Activated T-cell treated with anti-CD3 and anti-CD28 coated beads for 24 hours (primary cell): ENCODE measurements around the gene ALDH1B1.
"Not testable (repeated sequence)": the region's sequence is repeated elsewhere in the genome, so short reads cannot be mapped to it uniquely, and the experiment has no call there.

Experiments
- DNase-seq: peaks from one replicate; pipeline ENCODE4 v3.0.0-alpha.2; 2020; ENCODE audit warnings: low read depth

ALDH1B1 gene

DNA sequence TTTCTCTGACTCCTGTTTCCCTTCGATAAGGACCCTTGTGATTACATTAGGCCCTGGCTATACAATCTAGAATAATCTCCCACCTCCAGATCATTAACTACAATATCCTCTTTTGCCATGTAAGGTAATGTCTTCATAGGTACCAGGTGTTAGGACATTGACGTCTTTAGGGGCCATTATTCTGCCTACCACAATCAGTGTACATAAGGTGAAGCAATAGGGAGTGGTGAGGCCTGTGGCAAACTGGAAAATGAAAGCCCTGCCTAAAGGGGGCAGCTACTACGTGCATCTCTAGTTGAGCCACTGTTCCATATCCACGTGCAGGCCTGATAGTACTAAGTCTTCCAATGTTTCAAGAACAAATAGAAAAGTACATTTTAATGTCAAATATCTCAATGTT is 4.8 kb upstream of the ALDH1B1 start:
- DNase-seq = no peak

DNA sequence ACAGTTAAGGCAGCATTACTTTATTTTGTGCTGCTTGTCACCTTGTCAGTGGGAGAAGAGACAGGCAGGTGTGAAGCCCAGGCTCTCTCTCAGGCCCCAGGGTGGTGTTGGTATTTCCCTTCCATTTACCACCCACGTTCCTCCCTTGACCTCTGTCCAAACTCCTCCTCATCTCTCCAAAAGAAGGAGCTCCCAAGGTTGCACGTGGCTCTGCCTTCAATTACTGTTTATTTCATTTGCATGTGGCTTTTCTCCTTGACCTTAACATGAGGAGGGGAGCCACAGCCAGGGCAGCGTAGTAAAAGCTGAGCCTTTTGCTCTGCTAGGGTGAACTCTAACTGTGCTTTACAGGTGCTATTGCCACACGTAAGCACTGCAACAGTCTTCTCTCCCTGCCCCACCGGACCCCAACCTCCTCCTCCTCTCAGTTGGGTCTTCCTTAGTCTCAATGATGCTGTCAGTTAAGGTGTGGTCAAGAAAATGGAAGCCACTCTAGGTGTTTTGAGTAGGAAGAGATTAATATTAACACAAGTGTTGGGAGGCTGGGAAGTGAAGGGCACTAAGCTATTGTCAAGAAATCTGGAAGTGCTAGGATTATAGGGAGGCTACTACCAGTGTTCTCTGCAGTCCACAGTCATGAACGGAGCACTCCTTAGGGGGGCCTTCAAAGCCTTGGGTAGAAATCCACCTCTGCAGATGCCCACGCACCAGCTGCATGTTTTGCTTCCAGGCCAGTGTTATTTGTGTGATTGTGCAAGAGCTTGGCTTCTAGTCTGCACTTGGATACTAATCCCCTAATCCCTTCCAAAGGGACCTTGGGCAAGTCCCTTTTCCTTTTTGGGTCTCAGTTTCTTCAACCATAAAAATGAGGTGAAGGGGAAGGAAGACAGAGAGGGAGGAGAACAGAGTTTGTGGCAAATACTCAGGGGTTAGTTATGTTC is 3.9 kb upstream of the ALDH1B1 start:
- no peak for DNase-seq

DNA sequence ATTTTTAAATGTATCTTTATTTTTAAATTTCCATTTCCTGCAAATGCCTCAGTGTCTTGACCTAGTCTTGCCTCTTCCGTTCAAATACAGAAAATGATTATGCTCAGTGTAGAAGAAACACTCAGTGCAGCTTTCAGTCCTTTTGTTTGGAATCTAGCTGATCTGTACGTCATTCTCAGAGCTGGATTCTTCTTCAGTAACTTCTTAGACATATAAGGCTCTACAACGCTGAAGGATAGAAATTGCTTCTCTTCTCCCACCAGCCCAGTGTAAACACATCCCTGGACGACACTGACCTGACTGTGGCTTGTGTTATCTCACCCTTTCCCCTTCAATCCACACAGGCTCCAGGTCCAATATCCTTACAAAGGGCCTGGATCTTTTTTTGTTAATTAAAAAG is 3.2 kb upstream of the ALDH1B1 start:
- DNase-seq = no peak

DNA sequence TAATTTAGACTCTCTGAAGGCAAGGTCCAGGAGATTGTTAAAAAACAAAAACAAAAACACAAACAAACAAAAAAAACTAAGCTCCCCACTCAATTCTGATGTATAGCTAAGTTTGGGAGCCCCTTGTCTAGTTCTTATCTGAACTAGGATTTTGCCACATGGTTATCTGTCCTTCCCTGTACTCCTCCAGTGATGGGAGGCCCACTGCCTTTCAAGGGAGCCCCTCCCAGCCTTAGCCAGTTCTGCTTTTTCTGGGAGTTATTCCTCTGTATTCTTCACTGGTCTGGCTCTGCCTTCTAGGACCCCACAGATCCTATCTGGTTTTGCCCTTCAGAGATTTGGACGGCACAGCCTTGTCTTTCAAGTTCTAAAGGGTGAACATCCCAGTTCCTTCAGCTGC is 2.1 kb upstream of the ALDH1B1 start:
- no peak for DNase-seq

DNA sequence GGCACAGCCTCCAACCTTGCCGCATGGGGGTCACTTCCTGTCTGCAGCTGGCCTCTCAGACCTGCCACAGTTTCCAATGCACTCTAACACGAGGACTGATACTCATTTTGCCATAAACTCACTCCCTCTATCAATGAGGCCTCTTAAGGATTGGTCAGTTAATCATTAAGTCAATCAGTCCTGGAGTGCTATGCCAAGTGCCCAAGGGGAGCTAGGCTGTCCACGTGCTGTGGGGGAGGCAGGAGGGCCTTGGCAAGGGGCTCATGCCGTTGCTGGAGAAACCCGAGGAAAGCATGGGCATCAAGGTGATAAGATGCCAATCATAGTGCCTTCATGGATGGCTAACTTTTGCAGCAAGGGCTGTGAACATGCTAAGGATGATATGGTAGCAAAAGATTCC is 1.7 kb upstream of the ALDH1B1 start:
- DNase-seq = no peak

DNA sequence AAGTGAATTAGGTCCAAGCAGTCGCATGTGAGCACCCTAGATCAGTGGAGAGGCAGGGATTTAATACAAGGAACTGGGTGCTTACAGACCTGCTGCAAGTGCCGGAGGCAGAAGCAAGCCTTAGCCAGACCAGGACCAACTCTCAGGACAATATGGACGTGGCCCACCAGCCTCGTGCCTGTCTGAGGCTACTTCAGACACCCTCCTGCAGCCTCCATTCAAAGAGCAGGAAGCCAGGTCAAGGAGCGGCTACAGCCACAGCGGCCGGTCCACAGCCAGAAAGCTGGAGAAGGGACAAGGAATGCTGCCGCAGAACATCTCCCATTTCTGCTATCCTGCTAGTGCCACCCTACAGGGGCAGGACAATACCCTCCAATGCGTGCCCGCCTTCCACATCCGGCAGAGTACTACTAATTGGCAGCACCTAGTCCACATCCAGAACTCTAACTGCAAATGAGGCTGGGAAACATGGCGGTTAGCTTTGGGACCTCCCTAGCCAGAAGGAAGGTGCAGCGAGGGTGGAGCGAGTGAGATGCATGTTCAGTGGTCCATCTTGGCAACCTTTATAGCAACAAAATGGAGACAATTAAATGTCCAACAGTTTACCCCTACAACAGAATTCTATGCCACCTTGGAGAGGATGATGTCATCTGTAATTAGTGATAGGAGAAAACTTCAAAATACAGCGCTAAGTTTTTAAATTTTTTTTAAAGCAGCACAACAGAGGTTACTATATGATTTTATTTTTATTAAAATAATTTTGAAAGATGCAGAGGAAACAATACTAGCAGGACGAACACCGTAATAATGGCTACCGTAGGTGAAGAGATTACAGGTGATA is 1.0 kb upstream of the ALDH1B1 start:
- no peak for DNase-seq

DNA sequence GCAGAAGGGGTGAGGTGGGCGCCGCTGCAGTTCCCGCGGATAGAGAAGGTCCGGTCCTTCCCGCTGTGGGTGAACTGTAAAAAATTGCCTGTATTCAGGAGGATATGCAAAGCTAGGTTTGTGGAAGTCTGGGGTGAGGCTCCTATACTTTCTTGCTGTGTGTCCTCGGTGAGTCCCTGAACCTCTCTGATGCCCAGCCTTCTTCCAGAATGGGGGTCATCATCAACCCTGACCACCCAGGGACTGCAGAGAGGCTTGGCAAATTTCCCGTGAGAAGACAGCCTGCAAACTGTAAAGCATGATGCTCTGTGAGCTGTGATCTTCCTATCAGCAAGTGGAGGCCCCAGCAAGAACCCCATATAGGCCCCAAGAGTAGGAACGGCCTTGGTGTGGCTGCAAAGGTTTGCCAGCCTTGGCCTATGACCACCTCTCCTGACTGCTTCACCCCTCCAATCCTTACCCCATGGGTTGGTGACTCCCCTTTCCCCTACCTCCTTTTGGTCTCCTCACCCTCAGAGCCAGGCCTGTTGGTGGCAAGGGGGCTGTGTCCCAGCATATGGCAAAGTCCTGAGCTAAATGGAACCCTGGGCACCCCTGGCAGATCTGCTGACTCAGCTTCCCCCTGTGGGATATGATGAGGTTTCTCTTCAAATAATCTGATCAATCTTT is 760 bp downstream of the ALDH1B1 start:
- DNase-seq = no peak

DNA sequence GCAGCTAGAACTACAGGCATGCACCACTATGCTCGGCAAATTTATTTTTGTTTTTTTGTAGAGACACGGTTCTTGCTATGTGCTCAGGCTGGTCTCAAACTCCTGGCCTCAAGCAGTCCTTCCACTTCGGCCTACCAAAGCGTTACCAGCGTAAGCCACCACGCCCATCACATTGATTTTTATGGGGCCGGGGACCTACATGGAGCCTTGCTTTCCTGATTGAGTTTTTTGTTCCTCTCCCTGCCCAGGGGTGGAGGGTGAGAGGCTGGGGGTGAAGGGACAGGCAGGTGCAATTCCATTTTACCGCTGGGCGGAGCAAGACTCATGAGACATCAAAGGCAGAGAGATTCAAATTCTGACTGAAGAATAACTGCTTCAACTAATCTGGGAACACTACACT is 1.9 kb downstream of the ALDH1B1 start:
- no peak for DNase-seq

DNA sequence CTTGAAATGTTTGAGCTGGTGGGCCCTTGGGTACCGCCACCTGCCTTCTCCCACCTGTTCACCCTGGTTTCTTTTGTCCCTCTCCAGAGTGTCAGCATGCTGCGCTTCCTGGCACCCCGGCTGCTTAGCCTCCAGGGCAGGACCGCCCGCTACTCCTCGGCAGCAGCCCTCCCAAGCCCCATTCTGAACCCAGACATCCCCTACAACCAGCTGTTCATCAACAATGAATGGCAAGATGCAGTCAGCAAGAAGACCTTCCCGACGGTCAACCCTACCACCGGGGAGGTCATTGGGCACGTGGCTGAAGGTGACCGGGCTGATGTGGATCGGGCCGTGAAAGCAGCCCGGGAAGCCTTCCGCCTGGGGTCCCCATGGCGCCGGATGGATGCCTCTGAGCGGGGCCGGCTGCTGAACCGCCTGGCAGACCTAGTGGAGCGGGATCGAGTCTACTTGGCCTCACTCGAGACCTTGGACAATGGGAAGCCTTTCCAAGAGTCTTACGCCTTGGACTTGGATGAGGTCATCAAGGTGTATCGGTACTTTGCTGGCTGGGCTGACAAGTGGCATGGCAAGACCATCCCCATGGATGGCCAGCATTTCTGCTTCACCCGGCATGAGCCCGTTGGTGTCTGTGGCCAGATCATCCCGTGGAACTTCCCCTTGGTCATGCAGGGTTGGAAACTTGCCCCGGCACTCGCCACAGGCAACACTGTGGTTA is 3.3 kb downstream of the ALDH1B1 start:
- no peak for DNase-seq

DNA sequence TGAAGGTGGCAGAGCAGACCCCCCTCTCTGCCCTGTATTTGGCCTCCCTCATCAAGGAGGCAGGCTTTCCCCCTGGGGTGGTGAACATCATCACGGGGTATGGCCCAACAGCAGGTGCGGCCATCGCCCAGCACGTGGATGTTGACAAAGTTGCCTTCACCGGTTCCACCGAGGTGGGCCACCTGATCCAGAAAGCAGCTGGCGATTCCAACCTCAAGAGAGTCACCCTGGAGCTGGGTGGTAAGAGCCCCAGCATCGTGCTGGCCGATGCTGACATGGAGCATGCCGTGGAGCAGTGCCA is 3.8 kb downstream of the ALDH1B1 start:
- no peak for DNase-seq

DNA sequence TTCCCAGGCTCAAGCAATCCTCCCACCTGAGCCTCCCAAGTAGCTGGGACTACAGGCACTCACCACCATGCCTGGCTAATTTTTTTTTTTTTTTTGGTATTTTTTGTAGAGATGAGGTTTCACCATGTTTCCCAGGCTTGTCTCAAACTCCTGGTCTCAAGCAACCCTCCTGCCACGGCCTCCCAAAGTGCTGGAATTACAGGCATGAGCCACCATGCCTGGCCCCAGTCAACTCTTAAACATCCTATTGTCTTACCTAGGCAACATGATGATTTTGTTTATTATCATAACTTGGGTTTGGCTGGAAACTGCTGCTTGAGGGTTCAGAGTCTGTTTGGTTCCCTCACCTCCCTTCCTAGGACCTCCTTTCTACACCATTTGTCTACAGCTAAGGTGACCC is 6.7 kb downstream of the ALDH1B1 start:
- not testable (repeated sequence) for DNase-seq

DNA sequence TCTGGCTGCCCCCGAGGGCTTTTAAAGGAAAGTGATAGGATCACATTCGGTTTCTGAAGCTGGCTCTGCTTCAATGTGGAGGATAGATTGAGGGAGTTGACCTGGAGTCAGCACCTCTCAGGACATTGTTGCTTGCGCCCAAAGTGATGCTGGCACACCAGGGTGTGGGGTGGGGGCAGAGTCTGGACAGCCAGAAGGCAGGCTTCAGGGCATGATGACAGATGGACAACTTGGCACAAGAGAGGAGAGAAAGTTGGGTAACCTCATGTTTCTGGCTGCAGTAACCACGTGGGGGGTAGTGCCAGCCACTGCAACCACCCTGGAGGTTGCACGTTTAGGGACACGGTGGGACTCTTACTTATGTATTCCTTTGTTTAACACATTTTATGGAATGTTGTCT is 9.5 kb downstream of the ALDH1B1 start:
- DNase-seq = no peak

DNA sequence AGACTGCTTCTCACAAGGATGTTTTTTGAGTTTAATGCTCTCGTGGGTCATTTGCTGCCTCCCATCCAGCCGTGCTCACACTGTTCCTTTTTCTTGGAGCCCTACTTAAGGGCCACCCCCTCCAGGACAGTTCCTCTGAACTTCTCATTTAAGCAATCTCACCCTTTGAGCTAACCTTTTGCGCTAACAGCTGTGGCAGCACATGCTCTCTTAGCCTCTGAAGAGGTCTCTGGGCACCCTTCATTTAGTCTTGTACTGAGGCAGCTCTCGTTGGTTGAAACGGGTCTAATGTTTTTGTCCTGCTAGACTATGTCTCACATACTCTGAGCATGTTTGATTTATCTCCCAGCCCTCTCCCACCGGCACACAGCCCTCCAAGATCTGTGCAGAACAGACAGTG is 11.8 kb downstream of the ALDH1B1 start:
- DNase-seq = no peak

DNA sequence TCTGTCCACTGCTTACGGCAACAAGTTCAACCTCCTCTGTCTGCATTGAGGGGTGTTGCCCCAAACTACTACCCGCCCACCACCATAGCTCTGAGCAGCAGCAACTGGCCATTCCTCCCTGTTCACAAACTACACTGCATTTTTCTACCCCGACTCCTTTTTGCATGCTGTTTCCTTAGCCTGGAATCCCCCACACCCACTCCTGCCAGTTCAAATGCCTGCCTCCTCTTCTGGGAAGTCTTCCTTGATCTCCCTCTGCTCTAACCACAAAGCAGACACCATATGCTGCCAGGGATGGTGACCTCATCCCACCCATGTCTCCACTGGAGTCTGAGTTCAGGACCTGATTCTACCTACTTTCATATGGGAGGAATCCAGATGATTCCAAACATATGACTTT is 13.3 kb downstream of the ALDH1B1 start:
- DNase-seq = no peak

DNA sequence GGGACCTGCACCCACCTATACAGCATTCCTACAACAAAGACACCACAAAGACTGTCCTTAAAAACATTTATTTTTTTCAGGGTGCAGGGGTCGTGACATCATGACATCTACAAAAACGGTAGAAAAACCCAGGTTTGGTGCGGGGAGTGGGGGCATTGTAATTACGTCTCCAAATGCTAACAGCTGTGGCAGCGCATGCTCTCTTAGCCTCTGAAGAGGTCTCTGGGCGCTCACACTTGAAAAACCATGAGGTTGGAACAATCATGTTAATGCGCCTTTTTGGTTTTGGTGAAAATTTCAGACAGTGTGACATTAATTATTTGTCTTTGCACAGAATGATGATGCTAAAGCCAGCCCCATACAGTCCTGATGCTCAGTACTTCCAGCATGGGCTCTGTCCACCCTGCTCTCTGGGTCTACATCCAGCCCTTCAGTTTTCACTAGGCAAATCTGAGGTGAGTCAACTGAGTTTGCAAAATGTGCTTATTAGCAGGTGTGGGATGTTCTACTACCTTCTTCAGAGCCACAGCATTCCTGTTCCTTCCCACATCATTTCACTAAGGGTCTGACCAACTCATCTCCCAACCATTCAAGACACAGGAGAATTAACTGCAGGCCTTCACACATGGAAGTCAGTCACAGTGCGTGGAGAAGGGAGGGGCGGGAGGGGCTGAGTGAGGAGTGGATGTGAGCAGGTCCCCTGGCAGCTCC is 14.1 kb downstream of the ALDH1B1 start:
- DNase-seq = no peak

DNA sequence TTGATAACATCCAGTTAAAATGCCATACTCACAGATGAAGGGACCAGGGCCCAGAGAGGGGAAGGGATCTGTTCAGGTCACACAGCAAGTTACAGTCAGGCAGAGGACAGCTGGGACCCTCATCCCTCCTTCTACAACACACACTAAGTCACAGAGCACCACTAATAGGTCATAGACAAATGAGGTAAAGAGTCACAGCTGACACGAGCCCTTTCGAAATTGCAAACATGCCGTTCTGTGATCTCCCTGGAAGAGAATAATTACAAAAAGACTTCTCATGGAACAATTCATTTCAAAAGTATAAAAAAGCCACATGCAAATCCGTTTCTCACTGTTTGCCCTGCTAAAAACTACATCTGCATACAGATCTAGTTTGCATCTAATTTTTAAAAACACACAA is 16.2 kb downstream of the ALDH1B1 start:
- DNase-seq = no peak

DNA sequence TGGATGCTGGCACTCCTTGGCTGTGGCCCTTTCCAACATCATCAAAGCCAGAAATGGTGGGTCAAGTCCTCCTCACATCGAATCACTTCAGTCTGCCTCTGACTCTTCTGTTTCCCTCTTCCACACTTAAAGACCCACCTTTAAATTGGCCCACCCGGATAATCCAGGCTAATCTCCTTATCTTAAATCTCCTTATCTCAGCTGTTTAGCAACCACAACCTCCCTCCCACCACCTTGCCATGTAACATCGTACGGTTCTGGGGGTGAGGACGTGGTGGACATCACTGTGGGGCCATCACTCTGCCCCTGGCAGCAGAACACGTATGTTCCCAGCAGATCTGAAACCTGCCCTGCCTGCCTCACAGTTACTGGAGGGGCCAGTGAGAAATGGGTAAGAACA is 20.2 kb downstream of the ALDH1B1 start:
- DNase-seq = no peak

DNA sequence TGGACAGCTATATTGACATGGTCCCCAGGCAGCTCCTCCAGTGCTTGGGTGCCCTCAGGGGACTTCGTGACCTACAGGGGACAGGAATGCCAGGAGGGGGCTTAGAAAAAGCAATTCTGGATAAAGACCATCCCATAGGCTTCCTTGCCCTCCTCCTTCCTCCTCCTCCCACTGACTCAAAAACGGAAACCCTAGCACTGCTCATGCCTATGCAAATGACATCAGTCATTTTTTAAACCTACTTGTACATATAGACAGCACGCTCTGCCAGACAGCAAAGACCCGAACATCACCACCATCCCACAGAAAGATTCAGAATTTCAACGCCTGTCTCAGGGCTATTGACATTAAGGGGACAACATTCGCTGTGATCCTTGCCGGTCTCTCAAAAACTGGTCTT is 20.8 kb downstream of the ALDH1B1 start:
- no peak for DNase-seq

DNA sequence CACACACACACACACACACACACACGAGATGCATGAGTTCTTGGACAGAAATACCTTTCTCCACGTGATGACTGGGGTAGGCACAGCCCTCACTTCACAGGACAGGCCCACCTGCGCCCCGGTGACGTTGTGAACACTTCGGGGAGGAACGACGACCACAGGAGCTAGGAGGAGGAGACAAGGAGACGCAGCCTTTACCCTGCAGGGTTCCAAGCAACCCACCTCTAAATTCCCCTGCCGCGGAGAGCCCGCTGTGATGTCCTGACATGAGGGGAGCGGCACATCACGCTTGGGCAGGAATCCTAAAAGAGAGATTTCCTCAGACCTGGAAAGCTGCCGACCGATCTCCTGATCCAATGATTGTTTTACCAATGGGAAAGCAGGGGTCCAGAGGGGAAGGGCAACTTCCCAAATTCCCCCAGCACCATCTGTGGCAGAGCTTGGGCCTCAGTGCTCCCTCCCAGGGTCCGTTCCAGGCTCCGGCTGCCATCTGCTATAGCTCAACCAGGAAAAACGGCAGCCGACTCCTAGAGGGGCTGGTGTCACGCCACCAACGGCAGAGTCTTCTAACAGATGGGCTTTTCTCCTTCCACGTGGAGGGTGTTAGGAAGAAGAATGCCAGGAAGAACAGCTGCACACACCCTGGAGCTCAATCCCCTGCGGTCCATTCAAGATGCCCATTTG is 21.7 kb downstream of the ALDH1B1 start:
- no peak for DNase-seq

DNA sequence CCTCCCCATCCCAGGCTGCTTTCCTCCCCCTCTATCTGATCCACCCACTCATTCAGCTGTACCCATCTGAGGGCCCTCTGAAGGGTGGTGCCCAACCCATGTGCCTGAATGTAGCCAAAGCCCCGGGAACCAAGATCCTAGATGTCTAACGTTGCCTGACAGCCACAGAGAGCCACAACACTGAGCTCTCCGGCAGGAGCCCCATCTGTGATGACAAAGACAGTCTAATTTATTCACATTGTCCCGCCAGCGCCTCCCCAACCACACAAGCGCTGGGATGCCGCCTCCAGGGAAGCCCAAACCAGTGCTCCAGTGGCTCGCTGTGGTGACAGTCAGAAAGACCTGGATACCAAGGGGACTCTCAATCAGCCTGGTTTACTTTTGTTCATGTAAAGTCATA is 23.4 kb downstream of the ALDH1B1 start:
- no peak for DNase-seq

DNA sequence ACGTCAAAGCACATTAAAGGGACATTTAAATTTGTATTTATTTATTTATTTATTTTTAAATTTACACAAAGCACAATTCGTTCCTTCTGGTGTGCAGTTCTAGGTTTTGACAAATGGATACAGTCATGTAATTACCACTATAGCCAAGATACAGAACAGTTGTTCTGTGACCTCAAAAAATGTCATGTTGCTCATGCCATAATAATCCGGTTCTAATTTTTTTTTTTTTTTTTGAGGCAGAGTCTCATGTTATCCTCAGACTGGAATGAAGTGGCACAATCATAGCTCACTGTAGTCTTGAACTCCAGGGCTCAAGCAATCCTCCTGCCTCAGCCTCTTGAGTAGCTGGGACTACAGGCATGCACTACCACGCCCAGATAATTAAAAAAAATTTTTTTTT is 24.0 kb downstream of the ALDH1B1 start:
- no peak for DNase-seq
